SIG-M5 treated with dmso at 0.1 percent for 504 hours (cell line): ENCODE data around the gene MIDN.

Experiments
- DNase-seq: peaks from one replicate; lab custom pipeline; 2025; ENCODE audit not compliant: unreplicated experiment; lab: John Stamatoyannopoulos, UW

MIDN gene

DNA sequence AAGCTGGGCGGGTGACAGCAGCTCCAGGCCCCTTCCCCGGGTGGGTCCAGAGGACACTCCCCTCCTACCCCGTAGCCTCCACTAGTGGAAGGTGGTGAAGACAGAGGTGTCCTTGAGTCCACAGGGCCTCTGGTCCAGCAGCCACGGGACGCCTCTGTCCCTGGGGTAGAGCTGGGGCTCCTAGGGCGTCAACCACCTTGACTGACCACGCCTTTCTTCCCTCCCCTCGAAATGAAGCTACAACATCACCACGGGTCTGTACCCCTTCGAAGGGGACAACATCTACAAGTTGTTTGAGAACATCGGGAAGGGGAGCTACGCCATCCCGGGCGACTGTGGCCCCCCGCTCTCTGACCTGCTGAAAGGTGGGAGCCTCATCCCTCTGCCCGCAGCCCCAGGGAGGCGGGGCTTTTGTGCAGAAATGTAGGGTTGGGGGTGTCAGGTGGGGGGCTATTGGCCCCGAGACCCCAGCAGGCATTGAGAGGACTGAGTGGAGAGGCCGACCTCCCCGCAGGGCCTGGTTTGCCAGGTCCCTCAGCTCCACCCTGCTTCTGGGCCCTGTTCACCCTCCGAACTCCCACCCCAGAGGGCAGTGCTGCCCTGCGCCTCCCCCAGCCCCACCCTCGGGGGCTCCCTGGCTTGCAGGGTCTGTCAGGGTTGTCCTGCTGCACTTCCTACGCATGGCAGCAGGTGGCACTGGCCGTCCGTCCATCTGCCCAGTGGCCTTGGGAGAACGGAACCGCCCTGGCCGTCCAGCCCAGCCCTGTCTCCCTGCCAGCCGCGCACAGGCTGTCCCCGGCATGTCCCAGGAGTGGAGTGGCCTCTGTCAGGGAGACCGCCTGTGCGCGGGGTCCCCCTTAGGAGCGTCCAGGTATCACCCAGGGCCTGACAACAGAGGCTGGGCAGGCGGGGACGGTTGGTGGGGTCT, 27.1 kb upstream of the MIDN start:
- DNase-seq: no peak

DNA sequence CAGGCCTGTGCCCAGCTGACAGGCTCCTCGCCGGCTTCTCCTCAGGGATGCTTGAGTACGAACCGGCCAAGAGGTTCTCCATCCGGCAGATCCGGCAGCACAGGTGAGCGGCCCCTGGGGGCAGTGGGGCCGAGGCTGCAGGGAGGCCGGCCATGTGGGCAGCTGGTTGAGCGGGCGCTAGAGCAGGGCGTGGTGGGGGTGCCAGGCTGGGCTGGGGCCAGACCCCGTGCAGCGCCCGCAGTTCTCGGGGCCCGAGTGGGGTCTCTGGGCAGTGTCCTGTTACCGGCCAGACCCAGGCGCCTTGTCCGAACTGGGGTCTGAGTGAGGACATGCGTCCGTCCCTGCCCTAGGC, 26.5 kb upstream of the MIDN start:
- no peak for DNase-seq

DNA sequence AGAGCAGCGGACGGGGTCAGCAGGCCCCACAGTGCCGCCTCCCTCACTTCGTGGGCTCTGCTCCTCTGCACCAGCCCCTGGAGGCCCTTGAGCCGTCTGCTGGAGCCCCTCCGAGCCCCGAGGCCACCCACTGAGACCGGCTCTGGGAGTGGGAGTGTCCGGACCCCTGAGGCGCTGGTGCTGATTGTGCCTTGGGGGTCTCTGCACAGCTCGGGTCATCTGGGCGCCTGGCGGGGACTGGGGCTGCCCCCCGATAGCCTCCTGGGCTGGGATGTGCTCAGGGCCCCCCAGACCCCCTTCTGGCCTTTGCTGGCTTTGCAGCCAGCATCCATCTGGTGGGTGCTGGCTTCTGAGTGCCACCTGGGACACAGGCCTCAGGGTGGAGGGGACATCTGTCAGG, 26.0 kb upstream of the MIDN start:
- DNase-seq: no peak

DNA sequence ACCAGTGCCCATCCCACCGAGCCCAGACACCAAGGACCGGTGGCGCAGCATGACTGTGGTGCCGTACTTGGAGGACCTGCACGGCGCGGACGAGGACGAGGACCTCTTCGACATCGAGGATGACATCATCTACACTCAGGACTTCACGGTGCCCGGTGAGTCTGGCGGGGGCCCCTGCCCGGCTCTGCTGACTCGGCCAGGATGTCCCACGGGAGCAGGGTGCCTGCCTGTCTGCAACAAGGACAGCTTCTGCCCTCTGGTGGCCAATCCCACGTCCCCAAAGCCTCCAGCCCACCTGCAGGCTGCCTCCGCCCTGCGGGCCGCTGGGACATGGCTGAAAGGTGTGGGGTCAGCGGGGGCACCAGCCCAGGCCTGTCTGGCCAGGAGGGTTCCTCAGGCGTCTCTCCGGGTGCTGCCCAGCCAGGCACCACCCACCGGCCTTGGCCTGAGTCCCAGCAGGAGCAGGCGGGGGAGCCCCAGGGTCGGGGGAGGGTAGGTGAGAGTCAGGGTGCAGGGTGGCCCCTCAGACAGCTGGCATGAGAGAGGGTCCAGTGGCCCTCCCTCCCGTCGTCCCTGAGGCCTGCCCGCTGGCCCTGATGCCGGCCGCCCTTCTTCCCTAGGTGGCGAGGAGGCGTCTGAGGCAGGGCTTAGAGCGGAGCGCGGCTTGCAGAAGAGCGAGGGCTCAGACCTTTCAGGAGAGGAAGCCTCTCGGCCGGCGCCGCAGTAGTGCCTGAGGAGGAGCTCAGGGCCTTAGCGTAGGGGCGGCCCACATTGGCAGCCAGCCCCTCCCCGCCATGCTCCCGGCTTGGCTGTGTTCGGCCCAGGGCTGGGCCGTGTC, 25.1 kb upstream of the MIDN start:
- no peak for DNase-seq

DNA sequence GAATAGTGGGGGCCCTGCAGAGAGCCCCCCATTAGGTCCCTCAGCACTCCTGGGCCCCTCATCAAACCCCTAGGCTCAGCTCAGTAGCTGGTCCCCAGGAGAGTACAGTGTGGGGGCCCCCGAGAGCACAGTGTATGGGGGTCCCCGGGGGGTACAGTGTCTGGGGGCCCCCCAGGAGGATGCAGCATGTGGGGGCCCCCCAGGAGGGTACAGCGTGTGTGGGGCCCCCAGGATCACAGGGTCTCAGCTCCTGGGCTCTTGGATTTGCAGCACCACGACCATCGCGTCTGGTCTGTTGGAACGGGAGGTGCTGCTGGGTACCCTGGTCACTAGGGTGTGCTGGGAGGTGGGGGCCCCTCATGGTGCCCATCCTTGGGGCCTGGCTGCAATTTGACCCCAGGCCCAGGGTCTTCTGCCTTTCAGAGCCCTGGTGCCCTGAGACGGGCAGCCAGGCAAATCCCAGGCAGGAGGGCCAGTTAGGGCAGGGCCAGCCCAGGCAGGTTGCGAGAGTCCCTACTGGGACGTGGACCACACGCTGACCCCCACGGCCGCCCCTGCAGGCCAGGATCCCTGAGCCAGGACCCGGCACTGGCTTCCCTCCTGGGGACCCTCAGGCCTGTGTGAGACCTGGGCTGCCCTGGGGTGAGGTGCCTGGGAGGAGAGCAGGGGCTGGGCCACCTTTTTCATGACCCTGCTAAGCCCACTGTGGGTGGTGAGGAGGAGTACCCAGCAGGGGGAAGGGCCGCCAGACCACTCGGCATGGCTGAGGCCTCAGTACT, 24.1 kb upstream of the MIDN start:
- DNase-seq: no peak

DNA sequence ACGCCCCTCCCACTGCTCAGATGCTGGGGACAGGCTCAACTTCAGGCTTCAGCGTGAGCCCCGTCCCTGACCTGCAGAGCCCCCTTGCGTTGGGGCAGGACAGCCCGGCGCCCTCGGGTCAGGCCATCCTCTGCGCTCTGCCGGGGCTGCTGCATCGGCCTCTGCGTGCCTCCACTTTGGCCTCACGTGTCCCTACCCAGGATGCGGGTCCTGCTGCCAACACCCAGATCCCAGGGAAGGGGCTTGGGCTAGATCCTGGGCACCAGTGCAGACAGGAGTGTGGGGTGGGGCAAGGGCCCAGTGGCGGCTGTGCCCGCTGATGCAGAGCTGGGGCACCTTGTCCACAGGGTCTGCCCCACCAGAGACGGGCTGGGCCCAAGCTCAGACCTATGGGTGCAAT, 23.5 kb upstream of the MIDN start:
- DNase-seq: no peak

DNA sequence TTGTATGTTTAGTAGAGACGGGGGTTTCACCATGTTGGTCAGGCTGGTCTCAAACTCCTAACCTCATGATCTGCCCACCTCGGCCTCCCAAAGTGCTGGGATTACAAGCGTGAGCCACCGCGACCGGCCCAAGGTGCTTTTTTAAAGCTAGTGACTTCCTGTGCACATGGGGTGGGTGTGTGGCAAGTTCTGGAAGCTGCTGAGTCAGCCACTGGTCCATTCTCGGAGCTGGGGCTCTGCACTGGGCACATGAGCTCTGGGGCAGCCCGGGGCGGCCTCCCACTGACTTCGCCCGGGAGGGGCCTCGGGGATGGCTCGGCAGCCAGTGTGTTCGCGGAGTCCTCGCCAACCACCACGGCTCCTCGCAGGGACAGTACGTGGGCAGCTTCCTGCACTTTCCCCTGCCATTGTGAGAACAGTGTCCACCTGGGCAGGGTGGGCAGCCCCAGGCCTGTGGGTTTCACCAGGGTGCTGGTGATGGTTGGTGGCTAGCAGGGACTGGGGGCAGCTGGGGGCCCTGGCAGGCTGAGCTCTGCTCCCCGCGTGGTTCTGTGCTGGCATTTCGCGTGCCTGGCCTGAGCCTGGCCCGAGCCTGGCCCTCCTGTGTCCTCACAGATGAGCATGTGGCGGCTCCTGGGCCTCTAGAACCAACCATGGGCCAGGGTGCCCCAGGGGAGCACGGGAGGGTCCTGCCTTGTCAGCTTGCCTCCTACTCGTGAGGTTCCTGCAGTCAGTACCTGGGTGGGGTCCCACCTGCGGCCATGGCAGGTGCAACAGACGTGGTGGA, 22.8 kb upstream of the MIDN start:
- DNase-seq: no peak

DNA sequence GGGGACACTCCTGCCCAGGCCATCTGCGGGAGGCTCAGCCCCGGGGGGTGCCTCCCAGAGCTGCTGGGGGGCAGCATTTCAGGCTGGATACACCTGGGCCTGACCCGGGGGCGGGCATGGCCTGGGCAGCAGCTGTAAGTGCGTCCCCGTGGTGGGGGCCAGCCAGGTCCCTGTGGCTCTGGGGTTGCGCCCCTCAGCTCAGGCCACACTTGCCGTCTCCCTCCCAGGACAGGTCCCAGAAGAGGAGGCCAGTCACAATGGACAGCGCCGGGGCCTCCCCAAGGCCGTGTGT, 22.2 kb upstream of the MIDN start:
- DNase-seq: no peak

DNA sequence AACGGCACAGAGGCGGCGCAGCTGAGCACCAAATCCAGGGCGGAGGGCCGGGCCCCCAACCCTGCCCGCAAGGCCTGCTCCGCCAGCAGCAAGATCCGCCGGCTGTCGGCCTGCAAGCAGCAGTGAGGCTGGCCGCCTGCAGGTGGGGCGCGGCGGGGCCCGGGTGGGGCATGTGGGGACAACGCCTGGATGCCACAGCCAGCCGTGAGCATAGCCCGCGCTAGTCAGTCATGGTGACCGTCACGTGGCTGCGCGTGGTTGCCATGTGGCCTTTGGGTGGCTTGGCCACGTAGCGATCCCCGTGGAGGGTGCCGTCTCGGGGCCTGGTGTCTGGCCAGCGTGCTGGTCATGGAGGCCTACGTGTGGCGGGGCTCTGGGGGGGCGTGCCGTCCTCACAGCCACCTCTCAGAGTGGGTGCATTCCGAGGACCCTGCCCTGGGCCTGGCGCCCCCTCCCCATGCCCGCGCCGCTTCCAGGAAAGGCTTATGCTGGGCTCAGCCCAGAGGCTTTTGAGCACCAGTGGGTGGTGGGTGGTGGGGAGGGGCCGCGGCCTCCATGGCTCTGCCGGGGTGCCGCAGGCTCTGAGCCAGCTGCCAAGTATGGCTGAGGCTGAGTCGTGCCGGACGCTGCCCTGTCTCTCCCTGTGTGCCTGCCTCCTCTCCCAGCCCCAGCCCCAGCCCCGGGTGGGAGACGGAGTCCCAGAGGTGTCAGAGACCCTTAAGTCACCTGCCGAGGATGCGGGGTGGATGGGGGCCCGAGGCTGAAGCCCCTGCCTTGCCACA, 21.7 kb upstream of the MIDN start:
- DNase-seq: no peak

DNA sequence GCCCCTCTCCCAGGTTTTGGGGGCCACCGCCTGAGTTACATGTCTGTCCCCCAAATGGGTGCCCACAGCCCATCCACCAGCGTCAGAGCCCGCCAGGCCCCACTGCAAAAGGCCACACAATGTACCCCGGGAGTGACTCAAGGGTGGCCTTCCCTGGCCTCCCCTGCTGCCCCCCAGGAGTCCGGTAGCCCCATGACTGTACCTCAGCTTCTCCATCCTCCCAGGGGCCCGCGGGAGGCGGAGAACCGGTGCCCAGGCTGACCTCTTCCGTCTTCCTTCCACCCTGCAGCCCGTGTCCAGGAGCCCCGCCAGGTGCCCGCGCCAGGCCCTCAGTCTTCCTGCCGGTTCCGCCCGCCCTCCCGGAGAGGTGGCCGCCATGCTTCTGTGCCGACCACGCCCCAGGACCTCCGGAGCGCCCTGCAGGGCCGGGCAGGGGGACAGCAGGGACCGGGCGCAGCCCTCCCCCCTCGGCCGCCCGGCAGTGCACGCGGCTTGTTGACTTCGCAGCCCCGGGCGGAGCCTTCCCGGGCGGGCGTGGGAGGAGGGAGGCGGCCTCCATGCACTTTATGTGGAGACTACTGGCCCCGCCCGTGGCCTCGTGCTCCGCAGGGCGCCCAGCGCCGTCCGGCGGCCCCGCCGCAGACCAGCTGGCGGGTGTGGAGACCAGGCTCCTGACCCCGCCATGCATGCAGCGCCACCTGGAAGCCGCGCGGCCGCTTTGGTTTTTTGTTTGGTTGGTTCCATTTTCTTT, 20.9 kb upstream of the MIDN start:
- DNase-seq: no peak

DNA sequence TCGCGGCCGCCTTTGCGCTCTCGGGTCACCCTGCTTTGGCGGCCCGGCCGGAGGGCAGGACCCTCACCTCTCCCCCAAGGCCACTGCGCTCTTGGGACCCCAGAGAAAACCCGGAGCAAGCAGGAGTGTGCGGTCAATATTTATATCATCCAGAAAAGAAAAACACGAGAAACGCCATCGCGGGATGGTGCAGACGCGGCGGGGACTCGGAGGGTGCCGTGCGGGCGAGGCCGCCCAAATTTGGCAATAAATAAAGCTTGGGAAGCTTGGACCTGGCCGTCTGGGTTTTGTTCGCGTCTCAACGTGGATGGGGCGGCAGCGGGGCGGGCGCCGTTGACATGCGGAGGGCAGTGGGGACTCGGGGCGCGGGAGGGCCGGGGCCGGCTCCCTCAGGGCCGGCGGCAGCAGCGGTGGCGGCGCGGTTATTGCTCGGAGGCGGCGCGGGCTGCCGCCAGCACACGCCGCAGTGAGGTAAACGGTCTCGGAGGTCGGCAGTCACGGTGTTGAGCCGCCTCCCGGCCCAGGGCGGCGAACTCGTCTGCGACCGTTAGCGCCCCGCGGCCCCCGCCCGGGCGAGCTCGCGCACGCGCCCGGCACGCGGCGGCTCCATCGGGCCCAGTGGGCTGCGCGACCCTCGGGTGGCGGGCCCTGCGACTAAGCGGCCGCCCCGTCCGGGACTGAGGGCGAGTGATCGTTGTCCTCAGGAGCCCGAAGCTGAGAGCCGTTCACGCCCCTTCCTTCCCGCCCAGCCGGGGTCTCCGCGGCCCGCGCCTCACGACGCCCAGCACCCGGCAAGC, 20.0 kb upstream of the MIDN start:
- no peak for DNase-seq

DNA sequence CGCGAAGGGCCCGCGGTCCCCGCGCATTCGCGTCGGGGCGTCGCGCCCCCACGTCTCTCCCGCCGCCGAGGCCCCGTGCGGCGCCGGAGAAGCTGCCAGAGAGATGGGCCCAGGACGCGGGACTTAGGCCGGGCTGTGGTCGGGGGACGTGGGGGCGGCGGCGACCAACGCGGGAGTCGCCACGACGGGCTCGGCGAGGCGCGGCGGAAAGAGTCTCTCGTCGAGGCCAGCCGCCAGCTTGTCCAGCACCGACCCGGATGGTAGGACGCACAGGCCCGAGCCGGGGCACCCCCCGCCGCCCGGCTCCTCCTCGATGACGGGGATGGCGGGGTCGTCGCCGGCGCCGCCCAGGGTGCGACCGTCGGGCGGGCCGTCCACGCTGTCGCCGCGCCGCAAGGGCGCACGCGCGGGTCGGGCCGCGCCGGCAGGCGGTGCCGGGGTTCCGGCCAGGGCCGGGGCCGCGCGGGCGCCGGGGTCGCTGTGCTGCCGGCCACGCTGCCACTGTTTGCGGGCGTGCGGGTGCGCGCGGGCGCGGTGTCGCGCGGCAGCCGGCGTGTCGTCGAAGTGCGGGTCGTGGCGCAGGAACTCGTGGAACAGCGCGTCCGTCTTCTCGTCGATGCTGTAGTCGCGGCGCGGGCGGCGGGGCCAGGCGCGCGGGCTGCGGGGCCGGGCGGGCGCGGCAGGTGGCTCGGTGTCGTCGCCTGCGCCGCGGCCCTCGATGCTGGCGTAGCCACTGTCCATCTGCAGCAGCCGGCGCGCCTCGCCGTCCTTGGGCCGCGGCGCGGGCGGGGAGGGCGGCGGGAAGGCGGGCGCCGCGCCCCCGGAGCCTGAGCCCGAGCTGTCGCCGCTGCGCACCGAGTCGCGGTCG, 19.1 kb upstream of the MIDN start:
- DNase-seq: no peak

DNA sequence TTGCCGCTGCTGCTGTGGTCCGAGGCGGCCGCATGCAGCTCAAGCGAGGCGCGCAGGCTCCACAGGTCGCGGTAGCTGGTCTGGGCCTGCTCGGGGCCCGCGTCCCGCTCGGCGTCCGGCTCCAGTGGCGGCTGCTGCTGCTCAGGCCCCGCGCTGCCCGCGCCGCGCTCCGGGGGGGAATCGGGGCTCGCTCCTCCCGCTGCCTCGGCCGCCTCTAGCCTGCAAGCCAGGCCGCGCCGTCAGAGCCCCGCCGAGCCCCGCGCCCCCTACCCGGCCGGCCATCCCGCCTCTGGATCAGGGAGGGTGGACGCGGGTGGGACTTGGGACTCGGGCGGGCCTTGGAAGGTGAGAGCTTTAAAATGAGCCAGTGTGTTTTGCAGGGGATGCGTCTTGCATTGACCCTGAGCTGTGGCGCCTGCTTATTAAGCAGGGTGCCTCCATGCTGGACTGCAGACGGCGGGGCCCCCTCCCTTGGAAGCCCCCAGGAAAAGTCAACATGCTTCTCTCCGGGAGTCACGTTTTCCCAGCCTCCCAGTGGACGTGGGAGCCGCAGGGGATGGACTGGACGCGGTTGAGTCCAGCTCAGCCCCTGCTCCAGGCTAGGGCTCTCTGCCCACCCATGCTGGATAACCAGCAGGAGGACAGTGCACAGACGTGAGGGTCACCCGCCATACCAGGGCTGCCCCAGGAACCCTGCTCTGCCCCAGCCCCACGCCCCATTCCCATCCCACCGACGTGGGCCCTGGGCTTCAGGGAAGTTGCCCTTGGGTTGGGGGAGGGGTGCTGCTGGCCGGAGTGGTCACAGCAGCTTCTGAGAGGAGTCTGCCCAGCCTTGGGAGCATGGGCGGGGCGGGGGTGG, 18.2 kb upstream of the MIDN start:
- no peak for DNase-seq

DNA sequence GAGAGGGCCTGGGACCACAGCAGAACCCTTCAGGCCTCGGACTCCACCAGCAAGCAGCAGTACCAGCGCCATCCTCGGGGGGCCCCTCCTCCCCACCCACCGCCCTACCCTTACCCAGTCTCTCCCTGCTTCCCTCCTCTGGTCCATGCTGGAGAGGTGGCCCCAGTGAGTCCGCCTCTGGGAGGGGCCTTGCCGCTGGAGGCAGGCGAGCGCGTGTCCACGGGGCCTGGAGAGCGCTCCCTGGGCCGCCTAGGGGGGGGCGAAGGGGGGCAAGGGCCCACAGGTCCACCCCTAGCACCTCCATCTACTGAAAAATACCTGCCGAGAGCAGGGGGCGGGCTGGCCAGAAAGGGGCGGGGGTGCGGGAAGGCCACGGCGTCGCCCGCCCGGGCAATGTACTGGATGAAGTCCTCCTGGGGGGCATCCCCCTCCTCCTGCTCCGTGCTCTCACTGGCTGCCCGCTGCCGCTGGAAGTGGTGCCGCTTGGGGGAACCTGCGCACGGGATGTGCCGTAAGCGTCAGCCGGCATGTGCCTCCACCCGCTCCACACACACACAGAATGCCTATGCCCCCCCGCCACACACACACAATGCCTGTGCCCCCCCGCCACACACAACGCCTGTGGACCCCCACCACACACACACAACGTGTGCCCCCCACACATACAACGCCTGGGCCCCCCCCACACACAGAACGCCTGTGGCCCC, 17.4 kb upstream of the MIDN start:
- DNase-seq: no peak

DNA sequence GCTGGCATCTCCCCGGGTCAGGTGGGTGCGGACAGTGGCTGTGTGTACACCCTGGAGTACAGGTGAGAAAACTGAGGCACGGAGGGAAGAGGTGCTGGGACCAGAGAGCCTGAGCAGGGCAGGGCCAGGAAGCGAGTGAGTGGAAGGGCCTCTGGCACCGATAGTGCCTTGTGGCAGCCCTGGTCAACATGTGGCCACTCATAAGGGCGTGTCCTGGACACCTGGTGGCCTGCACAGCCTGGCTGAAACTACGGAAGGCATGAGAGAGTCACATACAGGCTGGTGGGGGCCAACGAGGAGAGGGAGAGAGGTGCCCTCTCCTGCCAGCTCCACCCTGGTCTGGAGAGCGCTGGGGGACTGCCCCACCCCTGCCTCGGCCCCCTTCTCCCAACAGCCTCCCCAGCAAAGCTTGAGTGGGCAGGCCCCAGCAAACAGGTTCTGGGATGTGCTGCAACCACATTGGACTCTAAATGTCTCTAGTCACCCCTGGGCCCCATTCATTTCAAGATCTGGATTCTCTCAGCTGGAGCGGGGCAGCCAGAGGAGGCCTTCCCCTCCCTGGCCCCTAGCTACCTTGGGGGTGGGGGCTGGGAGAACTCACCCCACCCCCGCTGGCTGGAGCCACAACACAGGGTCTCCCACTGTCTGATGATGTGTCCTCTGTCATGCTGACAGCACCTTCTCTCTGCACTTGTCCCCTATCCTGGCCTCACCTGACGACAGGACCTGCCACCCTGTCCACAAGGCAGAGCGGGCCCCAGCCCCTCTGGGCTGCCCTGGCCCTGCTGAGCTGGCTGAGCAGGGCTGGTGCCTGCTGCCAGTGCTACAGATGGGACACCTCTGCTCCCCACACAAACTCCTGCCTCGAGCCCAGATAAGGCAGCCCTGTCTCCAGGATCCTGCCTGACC, 16.4 kb upstream of the MIDN start:
- DNase-seq: no peak
